IMR-90 (cell line): ENCODE data around the gene LMNTD2. TPM values are rescaled to one million over a fixed set of nuclear protein-coding genes. Genes with fewer than 3 reads are reported as not detected.

ENCODE experiments used
- ATAC-seq: fragments of 200-7000 bp; cut with Tn5 transposase; 2 replicates; pipeline ENCODE4 v1.9.1; 2020; ENCODE audit warnings: low read depth, mild to moderate bottlenecking, moderate library complexity
- BruUV-seq: library from RNA; stranded (reverse); fragments of 400-500 nt; replicated peaks from 2 replicates; lab custom pipeline; 2021; lab: Mats Ljungman, UMichigan
- CTCF ChIA-PET: fragments of 300-600 bp; formaldehyde crosslinking; extraction: SDS; loops from one replicate; lab custom pipeline; 2021; ENCODE audit warnings: antibody characterized with exemption; lab: Yijun Ruan, JAX
- POLR2A ChIA-PET: fragments of 300-600 bp; sonication (Branson Sonifier 250); formaldehyde crosslinking; loops from one replicate; lab custom pipeline; 2022; ENCODE audit warnings: antibody characterized with exemption; ENCODE audit not compliant: unreplicated experiment; lab: Charles Lee
- DNase-seq: peaks from one replicate; pipeline ENCODE4 v3.0.0; 2013
- H2AFZ ChIP-seq: replicated peaks from 2 replicates; pipeline ENCODE3; 2013; ENCODE audit warnings: low read length, mild to moderate bottlenecking; ENCODE audit not compliant: poor library complexity
- H2AK5ac ChIP-seq: 2 replicates; pipeline ENCODE4 v1.6.1; 2013; ENCODE audit warnings: low read depth, low read length, inconsistent platforms
- H2AK9ac ChIP-seq: replicated peaks from 2 replicates; pipeline ENCODE3; 2013; ENCODE audit warnings: mild to moderate bottlenecking, low read depth, low read length, moderate library complexity; ENCODE audit not compliant: poor library complexity
- H2BK120ac ChIP-seq: 2 replicates; pipeline ENCODE4 v1.6.1; 2013; ENCODE audit warnings: low read depth, low read length, inconsistent platforms
- H2BK15ac ChIP-seq: 3 replicates; pipeline ENCODE4 v1.6.1; 2013; ENCODE audit warnings: low read depth, low read length, inconsistent platforms
- H2BK20ac ChIP-seq: 2 replicates; pipeline ENCODE4 v1.6.1; 2013; ENCODE audit warnings: low read depth, mild to moderate bottlenecking, inconsistent platforms, low read length, moderate library complexity
- H2BK5ac ChIP-seq: 2 replicates; pipeline ENCODE4 v1.6.1; 2013; ENCODE audit warnings: mild to moderate bottlenecking, low read depth, low read length, inconsistent platforms; ENCODE audit not compliant: poor library complexity, severe bottlenecking
- H3K14ac ChIP-seq: replicated peaks from 2 replicates; pipeline ENCODE4 v1.6.1; 2013; ENCODE audit warnings: low read depth, low read length, inconsistent platforms
- H3K18ac ChIP-seq: 2 replicates; pipeline ENCODE4 v1.6.1; 2013; ENCODE audit warnings: low read depth, low read length, control low read depth
- H3K23ac ChIP-seq: 2 replicates; pipeline ENCODE4 v1.6.1; 2013; ENCODE audit warnings: low read depth, low read length, inconsistent platforms
- H3K27ac ChIP-seq: 2 replicates; pipeline ENCODE4 v1.5.1; 2013; ENCODE audit warnings: mild to moderate bottlenecking, control low read depth, low read length; ENCODE audit not compliant: insufficient read depth
- H3K27me3 ChIP-seq: 2 replicates; pipeline ENCODE4 v1.6.1; 2013; ENCODE audit warnings: low read length; ENCODE audit not compliant: control insufficient read depth, insufficient read depth
- H3K36me3 ChIP-seq: 2 replicates; pipeline ENCODE4 v1.6.1; 2013; ENCODE audit warnings: low read length, mixed read lengths; ENCODE audit not compliant: control insufficient read depth, insufficient read depth
- H3K4ac ChIP-seq: 2 replicates; pipeline ENCODE4 v1.6.1; 2013; ENCODE audit warnings: low read depth, low read length, inconsistent platforms
- H3K4me1 ChIP-seq: 2 replicates; pipeline ENCODE4 v1.6.1; 2013; ENCODE audit warnings: low read length, mixed read lengths; ENCODE audit not compliant: control insufficient read depth, insufficient read depth
- H3K4me2 ChIP-seq: 2 replicates; pipeline ENCODE4 v1.6.1; 2013; ENCODE audit warnings: low read depth, mild to moderate bottlenecking, control low read depth, low read length, moderate library complexity
- H3K4me3 ChIP-seq: 2 replicates; pipeline ENCODE4 v1.5.1; 2013; ENCODE audit warnings: low read depth, mild to moderate bottlenecking, control low read depth, low read length, moderate library complexity; ENCODE audit not compliant: insufficient read depth
- H3K56ac ChIP-seq: 2 replicates; pipeline ENCODE4 v1.6.1; 2013; ENCODE audit warnings: low read length, inconsistent platforms; ENCODE audit not compliant: insufficient read depth; ENCODE audit errors: extremely low read depth
- H3K79me1 ChIP-seq, 2 experiments: 2 replicates each; pipeline ENCODE4 v1.6.1; 2013; ENCODE audit warnings: low read length in 2 of 2, inconsistent platforms in 1 of 2, low read depth in 1 of 2
- H3K9ac ChIP-seq: 2 replicates; pipeline ENCODE4 v1.6.1; 2013; ENCODE audit warnings: low read depth, low read length, control low read depth
- H3K9me1 ChIP-seq: 2 replicates; pipeline ENCODE4 v1.6.1; 2013; ENCODE audit warnings: low read length, inconsistent platforms; ENCODE audit not compliant: insufficient read depth
- H3K9me3 ChIP-seq: 2 replicates; pipeline ENCODE4 v1.6.1; 2013; ENCODE audit warnings: low read length; ENCODE audit not compliant: control insufficient read depth, insufficient read depth
- H4K20me1 ChIP-seq: 2 replicates; pipeline ENCODE4 v1.6.1; 2013; ENCODE audit warnings: low read length, inconsistent platforms; ENCODE audit not compliant: insufficient read depth
- H4K5ac ChIP-seq: 2 replicates; pipeline ENCODE4 v1.6.1; 2013; ENCODE audit warnings: mild to moderate bottlenecking, low read depth, low read length, control low read depth
- H4K8ac ChIP-seq, 2 experiments: 2 replicates each; pipeline ENCODE4 v1.6.1; 2013; ENCODE audit warnings: low read depth in 2 of 2, low read length in 2 of 2, control low read depth in 1 of 2, inconsistent platforms in 1 of 2
- H4K91ac ChIP-seq: 2 replicates; pipeline ENCODE4 v1.6.1; 2013; ENCODE audit warnings: low read depth, low read length, inconsistent platforms; ENCODE audit not compliant: insufficient read depth
- BHLHE40 ChIP-seq: fragments of 150-350 bp; IDR thresholded peaks from 2 replicates; pipeline ENCODE4 v1.6.1; 2016; ENCODE audit warnings: mild to moderate bottlenecking, low read depth, low read length
- CEBPB ChIP-seq: IDR thresholded peaks from 2 replicates; pipeline ENCODE4 v1.6.1; 2012; ENCODE audit warnings: low read depth, low read length, improper control_type of control experiment
- CHD1 ChIP-seq: IDR thresholded peaks from 2 replicates; pipeline ENCODE4 v1.6.1; 2012; ENCODE audit warnings: low read depth, low read length, improper control_type of control experiment
- ELK1 ChIP-seq: fragments of 150-350 bp; IDR thresholded peaks from 2 replicates; pipeline ENCODE4 v1.6.1; 2016; ENCODE audit warnings: low read depth, mild to moderate bottlenecking, low read length, moderate library complexity, borderline replicate concordance
- FOS ChIP-seq: fragments of 150-350 bp; IDR thresholded peaks from 2 replicates; pipeline ENCODE4 v1.6.1; 2016; ENCODE audit warnings: low read depth, low read length
- MAFK ChIP-seq: IDR thresholded peaks from 2 replicates; pipeline ENCODE4 v1.6.1; 2012; ENCODE audit warnings: low read depth, low read length, improper control_type of control experiment
- MAZ ChIP-seq: IDR thresholded peaks from 2 replicates; pipeline ENCODE4 v1.6.1; 2012; ENCODE audit warnings: low read depth, mild to moderate bottlenecking, low read length, improper control_type of control experiment, moderate library complexity, borderline replicate concordance
- MXI1 ChIP-seq: IDR thresholded peaks from 2 replicates; pipeline ENCODE4 v1.6.1; 2012; ENCODE audit warnings: low read depth, mild to moderate bottlenecking, low read length, moderate library complexity, borderline replicate concordance
- NFE2L2 ChIP-seq: fragments of 150-350 bp; IDR thresholded peaks from 2 replicates; pipeline ENCODE4 v1.6.1; 2016; ENCODE audit warnings: low read depth, mild to moderate bottlenecking, low read length
- POLR2A ChIP-seq: IDR thresholded peaks from 2 replicates; pipeline ENCODE4 v1.6.1; 2012; ENCODE audit warnings: mild to moderate bottlenecking, low read depth, low read length
- RAD21 ChIP-seq: IDR thresholded peaks from 2 replicates; pipeline ENCODE4 v1.6.1; 2012; ENCODE audit warnings: low read length, improper control_type of control experiment
- RCOR1 ChIP-seq: IDR thresholded peaks from 2 replicates; pipeline ENCODE4 v1.6.1; 2012; ENCODE audit warnings: mild to moderate bottlenecking, low read length, improper control_type of control experiment; ENCODE audit not compliant: insufficient replicate concordance
- RFX5 ChIP-seq: IDR thresholded peaks from 2 replicates; pipeline ENCODE4 v1.8.0; 2012; ENCODE audit warnings: low read depth, mild to moderate bottlenecking, low read length, moderate library complexity
- SMC3 ChIP-seq: fragments of 150-350 bp; IDR thresholded peaks from 2 replicates; pipeline ENCODE4 v1.6.1; 2016; ENCODE audit warnings: low read depth, mild to moderate bottlenecking, antibody characterized with exemption, low read length, moderate library complexity
- USF2 ChIP-seq: fragments of 150-350 bp; IDR thresholded peaks from 2 replicates; pipeline ENCODE4 v1.6.1; 2017; ENCODE audit warnings: mild to moderate bottlenecking, antibody characterized with exemption, low read length, low read depth
- WGBS, 2 experiments: methylation state at CpG; one replicate each; pipeline versions ENCODE4 v1.1.5 to v1.1.7; 2013; ENCODE audit warnings: missing lambda C conversion rate in 2 of 2; ENCODE audit not compliant: insufficient read length in 1 of 2; ENCODE audit errors: extremely low coverage in 2 of 2; 5-methylcytosine and 5-hydroxymethylcytosine counted together
- dilution Hi-C: fragments of 300-500 bp; cut with HindIII; formaldehyde crosslinking; loops from one replicate; pipeline ENCODE4 v1.14.3; 2018; ENCODE audit warnings: low sequenced_read_pairs; ENCODE audit not compliant: unreplicated experiment
- in situ Hi-C: fragments of 300-500 bp; cut with MboI; formaldehyde crosslinking; loops from 3 replicates; pipeline ENCODE4 v1.14.3; 2019; ENCODE audit warnings: low sequenced_read_pairs, inconsistent platforms, mixed read lengths
- intact Hi-C: fragments of 100-400 bp; cut with micrococcal nuclease; formaldehyde crosslinking; loops from 2 replicates; pipeline ENCODE4 v1.10.0; 2022
- polyA plus RNA-seq, 3 experiments: library from polyadenylated mRNA; depleted of rRNA; stranded (reverse); fragments of >200 nt; gene quantifications; 2 replicates each; pipeline ENCODE4 v1.2.3, GENCODE V29; 2012; ENCODE audit warnings: low replicate concordance in 1 of 3
- total RNA-seq: library from RNA; depleted of rRNA; stranded (reverse); fragments of >200 nt; gene quantifications from 2 replicates; pipeline ENCODE4 v1.2.3, GENCODE V29; 2012
- TF ChIP-seq, protein P1 (sequence below): conservative IDR thresholded peaks from 2 replicates; pipeline ENCODE4 v1.5.1; 2012; ENCODE audit warnings: mild to moderate bottlenecking, low read depth, low read length, improper control_type of control experiment

LMNTD2 gene
- total and polyA plus RNA-seq, 2 of the 4 experiments (the other 2 are of a cell fraction): 0.18 to 1.3 TPM

DNA sequence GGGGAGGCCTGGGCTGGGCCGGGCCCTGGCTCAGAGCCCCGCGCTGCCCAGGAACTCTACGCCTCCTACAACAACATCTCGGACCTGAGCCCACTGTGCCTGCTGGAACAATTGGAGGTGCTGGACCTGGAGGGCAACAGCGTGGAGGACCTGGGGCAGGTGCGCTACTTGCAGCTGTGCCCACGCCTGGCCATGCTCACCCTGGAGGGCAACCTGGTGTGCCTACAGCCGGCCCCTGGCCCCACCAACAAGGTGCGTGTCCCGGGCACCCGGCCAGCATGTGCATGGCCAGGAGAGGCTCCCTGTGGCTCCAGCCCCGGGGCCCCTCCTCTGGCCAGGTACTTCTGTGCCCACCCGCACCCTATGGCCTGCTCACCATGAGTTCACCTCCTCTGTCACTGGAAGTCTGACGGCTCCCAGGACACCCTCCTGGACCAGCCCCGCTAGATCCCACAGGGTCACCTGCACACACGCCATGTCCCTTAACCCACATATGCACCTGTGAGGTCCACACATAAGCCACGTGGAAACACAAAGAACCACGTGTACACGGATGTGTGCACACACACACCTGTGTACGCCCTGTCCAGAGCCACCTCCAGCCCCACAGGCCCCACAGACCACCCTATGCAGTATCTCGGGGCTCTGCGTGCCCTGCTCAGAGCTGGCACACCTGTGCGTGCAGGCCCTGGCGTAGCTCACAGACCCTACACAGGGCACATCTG is 10.4 kb downstream of the LMNTD2 start:
- no TSS peak for BruUV-seq
- 90% methylated on average over 11 of the region's 25 CpGs; no CpG with 5 or more reads in 1 of the 2 experiments for WGBS, 2 experiments
- H2BK5ac ChIP-seq: no peak overlapping the region
- intact Hi-C loops: loop anchor here (10.0 kb wide), 1 partner anchor 175 kb away; no protein-coding TSS in a partner anchor
- H2AFZ ChIP-seq: no peak overlapping the region
- H3K27me3 ChIP-seq: peaks cover 18% of the 10 kb centered on the region
- ChIA-PET POLR2A (no interaction called here), CTCF (no interaction called here)
- no peak for DNase-seq
- no peak overlapping the region for H3K18ac ChIP-seq
- H3K9me1 ChIP-seq: no peaks in the 10 kb centered on the region
- no peak for ATAC-seq
- no peak overlapping the region for H3K4me2 ChIP-seq
- in situ Hi-C loops: no loop called here
- H4K20me1 ChIP-seq: no peaks in the 10 kb centered on the region
- no peak overlapping the region for H2AK5ac ChIP-seq
- peaks cover 1% of the 10 kb centered on the region; the same call in 1 of the 2 replicates for H3K4me1 ChIP-seq
- no peak overlapping the region for H2BK15ac ChIP-seq
- H2AK9ac ChIP-seq: peak overlapping the region; percentile 37
- dilution Hi-C loops: no loop called here
- no peak overlapping the region for H3K9ac ChIP-seq
- H4K91ac ChIP-seq: no peak overlapping the region
- H3K23ac ChIP-seq: no peak overlapping the region
- H3K4me3 ChIP-seq: no peak overlapping the region
- H4K5ac ChIP-seq: no peak overlapping the region
- H4K8ac ChIP-seq: no peak overlapping the region
- H2BK20ac ChIP-seq: no peak overlapping the region
- H3K56ac ChIP-seq: no peak overlapping the region
- H3K4ac ChIP-seq: no peak overlapping the region
- H3K79me1 ChIP-seq: no peaks in the 10 kb centered on the region
- H2BK120ac ChIP-seq: no peak overlapping the region
- H3K9me3 ChIP-seq: no peaks in the 10 kb centered on the region
- no peak overlapping the region for H3K14ac ChIP-seq
- peaks cover 2% of the 10 kb centered on the region; the same call in 1 of the 2 replicates for H3K36me3 ChIP-seq
- H3K27ac ChIP-seq: no peak overlapping the region
- TF ChIP-seq NFE2L2 (no peak), MAFK (no peak), RAD21 (no peak), SMC3 (no peak), ELK1 (no peak), CEBPB (no peak), USF2 (no peak), MAZ (no peak), FOS (no peak), BHLHE40 (no peak), RFX5 (no peak), CHD1 (no peak), POLR2A (no peak), MXI1 (no peak), RCOR1 (no peak)
- TF ChIP-seq, protein P1, sequence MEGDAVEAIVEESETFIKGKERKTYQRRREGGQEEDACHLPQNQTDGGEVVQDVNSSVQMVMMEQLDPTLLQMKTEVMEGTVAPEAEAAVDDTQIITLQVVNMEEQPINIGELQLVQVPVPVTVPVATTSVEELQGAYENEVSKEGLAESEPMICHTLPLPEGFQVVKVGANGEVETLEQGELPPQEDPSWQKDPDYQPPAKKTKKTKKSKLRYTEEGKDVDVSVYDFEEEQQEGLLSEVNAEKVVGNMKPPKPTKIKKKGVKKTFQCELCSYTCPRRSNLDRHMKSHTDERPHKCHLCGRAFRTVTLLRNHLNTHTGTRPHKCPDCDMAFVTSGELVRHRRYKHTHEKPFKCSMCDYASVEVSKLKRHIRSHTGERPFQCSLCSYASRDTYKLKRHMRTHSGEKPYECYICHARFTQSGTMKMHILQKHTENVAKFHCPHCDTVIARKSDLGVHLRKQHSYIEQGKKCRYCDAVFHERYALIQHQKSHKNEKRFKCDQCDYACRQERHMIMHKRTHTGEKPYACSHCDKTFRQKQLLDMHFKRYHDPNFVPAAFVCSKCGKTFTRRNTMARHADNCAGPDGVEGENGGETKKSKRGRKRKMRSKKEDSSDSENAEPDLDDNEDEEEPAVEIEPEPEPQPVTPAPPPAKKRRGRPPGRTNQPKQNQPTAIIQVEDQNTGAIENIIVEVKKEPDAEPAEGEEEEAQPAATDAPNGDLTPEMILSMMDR: no peak
